HG02981 (cell line): ENCODE data around the gene CTIF.

Experiments used
- ATAC-seq: cut with Tn5 transposase; IDR thresholded peaks from one replicate; pipeline ENCODE4 v1.9.1; 2021; ENCODE audit warnings: mild to moderate bottlenecking, moderate library complexity; ENCODE audit not compliant: unreplicated experiment

Gene CTIF

GRCh38 chr18:48675912-48676311 is 137.1 kb downstream of the CTIF start:
- ATAC-seq: no peak

GRCh38 chr18:48676346-48676745 is 137.5 kb downstream of the CTIF start:
- no peak for ATAC-seq

- ATAC-seq: no peak
Measured at GRCh38 chr18:48676756-48677368, 138.0 kb downstream of the CTIF start.

GRCh38 chr18:48678237-48679115 is 139.6 kb downstream of the CTIF start:
- ATAC-seq: no peak

- ATAC-seq: no peak
Measured at GRCh38 chr18:48679236-48679635, 140.4 kb downstream of the CTIF start.

GRCh38 chr18:48680339-48681250 is 141.8 kb downstream of the CTIF start:
- no peak for ATAC-seq

- ATAC-seq: no peak
Measured at GRCh38 chr18:48682768-48683167, 143.9 kb downstream of the CTIF start.

GRCh38 chr18:48683197-48683596 is 144.4 kb downstream of the CTIF start:
- no peak for ATAC-seq

GRCh38 chr18:48683661-48684060 is 144.8 kb downstream of the CTIF start:
- no peak for ATAC-seq

GRCh38 chr18:48687346-48688042 is 148.7 kb downstream of the CTIF start:
- no peak for ATAC-seq

- no peak for ATAC-seq
Measured at GRCh38 chr18:48688961-48689360, 150.1 kb downstream of the CTIF start.

GRCh38 chr18:48689548-48689947 is 150.7 kb downstream of the CTIF start:
- ATAC-seq: no peak

GRCh38 chr18:48690494-48690893 is 151.7 kb downstream of the CTIF start:
- ATAC-seq: no peak

GRCh38 chr18:48693006-48693405 is 154.2 kb downstream of the CTIF start:
- no peak for ATAC-seq

GRCh38 chr18:48693625-48694262 is 154.9 kb downstream of the CTIF start:
- no peak for ATAC-seq

- no peak for ATAC-seq
Measured at GRCh38 chr18:48694295-48694694, 155.5 kb downstream of the CTIF start.

GRCh38 chr18:48695671-48696070 is 156.8 kb downstream of the CTIF start:
- no peak for ATAC-seq

- ATAC-seq: no peak
Measured at GRCh38 chr18:48696218-48696617, 157.4 kb downstream of the CTIF start.

GRCh38 chr18:48697441-48697840 is 158.6 kb downstream of the CTIF start:
- ATAC-seq: no peak

GRCh38 chr18:48698707-48699106 is 159.9 kb downstream of the CTIF start:
- ATAC-seq: no peak
